ENCODE data around the gene MAGEA4. TPM values are rescaled to one million over a fixed set of nuclear protein-coding genes. Genes with fewer than 3 reads are reported as not detected.
A peak's percentile ranks its signal among the peaks of the same experiment; 100 is the strongest.
"Not testable (repeated sequence)": the region's sequence is repeated elsewhere in the genome, so short reads cannot be mapped to it uniquely, and the experiment has no call there.

Gene MAGEA4
- total RNA-seq, 1 donor from 2014 or later: not detected

- Histone ChIP-seq H3K36me3 (no peaks in the 10 kb centered on the region), H3K27me3 (no peaks in the 10 kb centered on the region), H3K4me3 (no peak overlapping the region), H3K27ac (no peak overlapping the region), H3K4me1 (no peaks in the 10 kb centered on the region), H3K9me3 (no peaks in the 10 kb centered on the region)
- intact Hi-C loops (cut with DNase I): no loop called here
- TF ChIP-seq CTCF (IDR thresholded peaks at IDR 0.05): no peak
- no peak for DNase-seq
- no peak for ATAC-seq
Observed at GRCh38 chrX:151901826-151902225, 10.9 kb upstream of the MAGEA4 start.

GRCh38 chrX:151902813-151903591, 9.7 kb upstream of the MAGEA4 start:
- DNase-seq (no peak), ATAC-seq (peak; percentile 65)
- Histone ChIP-seq H3K36me3 (no peaks in the 10 kb centered on the region), H3K27ac (no peak overlapping the region), H3K9me3 (no peaks in the 10 kb centered on the region), H3K4me3 (no peak overlapping the region), H3K27me3 (no peaks in the 10 kb centered on the region), H3K4me1 (no peaks in the 10 kb centered on the region)
- intact Hi-C loops (cut with DNase I): no loop called here
- TF ChIP-seq CTCF (IDR thresholded peaks at IDR 0.05): no peak

GRCh38 chrX:151904989-151905388, 7.7 kb upstream of the MAGEA4 start:
- intact Hi-C loops (cut with DNase I): no loop called here
- no peaks in the 10 kb centered on the region for H3K36me3 ChIP-seq
- ATAC-seq (no peak), DNase-seq (no peak)
- H3K27me3 ChIP-seq: no peaks in the 10 kb centered on the region
- no peak overlapping the region for H3K4me3 ChIP-seq
- H3K4me1 ChIP-seq: no peaks in the 10 kb centered on the region
- H3K27ac ChIP-seq: no peak overlapping the region
- no peak for TF ChIP-seq CTCF (IDR thresholded peaks at IDR 0.05)
- H3K9me3 ChIP-seq: no peaks in the 10 kb centered on the region

- no peaks in the 10 kb centered on the region for H3K4me1 ChIP-seq
- no peak overlapping the region for H3K27ac ChIP-seq
- no peak for TF ChIP-seq CTCF (IDR thresholded peaks at IDR 0.05)
- intact Hi-C loops (cut with DNase I): no loop called here
- no peak for DNase-seq
- no peaks in the 10 kb centered on the region for H3K27me3 ChIP-seq
- H3K9me3 ChIP-seq: no peaks in the 10 kb centered on the region
- H3K36me3 ChIP-seq: no peaks in the 10 kb centered on the region
- ATAC-seq: no peak
- H3K4me3 ChIP-seq: no peak overlapping the region
Observed at GRCh38 chrX:151912221-151912620, 468 bp upstream of the MAGEA4 start.

- DNase-seq; H3K4me3 ChIP-seq; H3K4me1 ChIP-seq; intact Hi-C loops (cut with DNase I); H3K27ac ChIP-seq; H3K36me3 ChIP-seq; H3K27me3 ChIP-seq; H3K9me3 ChIP-seq; ATAC-seq: not testable (repeated sequence)
Observed at GRCh38 chrX:151918736-151919135, 6.0 kb downstream of the MAGEA4 start.

GRCh38 chrX:151919610-151920009, 6.9 kb downstream of the MAGEA4 start:
- no peak for TF ChIP-seq CTCF (IDR thresholded peaks at IDR 0.05)
- H3K9me3 ChIP-seq: no peaks in the 10 kb centered on the region
- ATAC-seq: no peak
- no peaks in the 10 kb centered on the region for H3K36me3 ChIP-seq
- intact Hi-C loops (cut with DNase I): no loop called here
- no peaks in the 10 kb centered on the region for H3K27me3 ChIP-seq
- H3K4me1 ChIP-seq: no peaks in the 10 kb centered on the region
- no peak overlapping the region for H3K27ac ChIP-seq
- DNase-seq: no peak
- no peak overlapping the region for H3K4me3 ChIP-seq

Data from upper lobe of right lung (tissue), 1 donor.